ENCODE results near the gene IVL.

IVL gene

GRCh38 chr1:152946651-152947256 is 38.4 kb downstream of the IVL start, which contains the start of gene SPRR5:
Gene SPRR5, plus strand, starts transcription at chr1:152947206. Its CDS starts 1,349 bp downstream, at chr1:152948555.
- DNase-seq (ENCODE audit: low read depth in 2 of 2), result no peak

DNA sequence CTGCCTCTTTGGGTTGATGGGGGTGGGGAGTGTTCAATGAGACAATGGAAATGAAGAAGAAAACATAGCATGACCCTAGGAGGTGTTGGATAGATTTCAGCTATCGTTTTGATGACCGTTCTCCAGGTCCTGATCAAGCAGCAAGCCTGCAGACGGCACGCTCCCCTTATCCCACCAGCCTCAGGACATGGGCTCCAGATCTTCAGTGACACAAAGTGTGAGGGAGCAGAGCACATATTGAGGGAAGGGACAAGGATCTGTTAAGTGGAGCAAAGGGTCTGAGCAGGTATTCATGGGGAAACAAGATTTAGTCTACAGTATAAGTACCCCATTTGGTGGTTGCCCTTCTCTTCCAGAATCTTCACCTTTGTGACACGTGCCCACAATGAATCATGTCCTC is 43.4 kb downstream of the IVL start:
- DNase-seq (ENCODE audit: low read depth in 2 of 2), result no peak

DNA sequence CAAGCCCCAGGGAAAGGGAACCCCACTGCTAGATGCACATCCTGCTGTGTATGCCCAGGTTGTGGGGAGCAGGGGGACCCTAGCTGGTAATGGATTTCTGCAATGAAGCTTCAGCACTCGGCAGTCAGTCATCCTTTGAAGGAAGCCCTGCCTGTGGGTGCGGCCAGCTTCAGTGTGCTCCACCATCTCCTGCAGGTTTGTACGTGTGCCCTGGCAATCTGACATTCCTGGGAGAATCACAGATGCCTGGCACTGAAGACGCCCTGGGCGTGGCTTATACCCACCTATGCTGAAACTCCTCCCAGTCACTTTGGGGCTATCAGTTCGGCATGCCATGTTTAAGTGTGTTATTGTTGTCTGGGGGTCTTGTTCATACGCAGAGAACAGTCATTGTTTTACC is 45.4 kb downstream of the IVL start:
- DNase-seq (ENCODE audit: low read depth in 2 of 2), result no peak

DNA sequence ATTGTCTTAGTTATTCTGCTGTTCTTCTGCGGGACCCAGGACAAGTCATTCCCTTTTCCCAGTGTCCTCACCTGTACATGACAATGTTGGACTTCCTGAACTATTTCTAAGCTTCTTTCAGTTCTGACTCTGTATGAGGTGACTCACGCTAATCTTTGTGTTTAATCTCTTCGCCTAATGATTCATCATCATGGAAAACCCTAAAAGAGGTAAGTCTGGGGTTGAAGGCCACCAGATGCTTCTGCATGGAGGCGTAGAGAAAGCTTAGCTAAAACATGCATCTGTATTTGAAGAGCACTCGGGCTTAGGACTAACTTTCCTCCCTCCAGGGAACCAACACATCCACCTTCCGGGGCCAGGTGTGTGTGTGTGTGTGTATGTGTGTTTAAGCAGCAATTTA is 46.1 kb downstream of the IVL start:
- DNase-seq (ENCODE audit: low read depth in 2 of 2), result no peak

DNA sequence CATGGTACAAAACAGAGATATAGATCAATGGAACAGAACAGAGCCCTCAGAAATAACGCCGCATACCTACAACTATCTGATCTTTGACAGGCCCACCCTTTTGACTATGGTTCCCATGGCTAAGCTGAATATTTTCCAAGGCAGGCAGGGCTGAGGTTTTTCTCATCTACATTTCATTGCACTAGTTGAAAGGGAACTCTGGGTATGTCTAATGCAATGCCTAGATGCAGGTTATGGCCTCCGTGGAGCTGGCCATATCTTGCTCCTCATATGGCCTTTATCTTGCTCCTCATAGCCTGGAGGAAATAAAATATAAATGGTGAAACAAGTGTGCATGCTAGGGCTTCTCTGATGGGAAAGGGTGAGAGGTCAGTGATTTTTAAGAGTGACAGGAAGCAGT is 49.2 kb downstream of the IVL start:
- DNase-seq (ENCODE audit: low read depth in 2 of 2), result no peak

DNA sequence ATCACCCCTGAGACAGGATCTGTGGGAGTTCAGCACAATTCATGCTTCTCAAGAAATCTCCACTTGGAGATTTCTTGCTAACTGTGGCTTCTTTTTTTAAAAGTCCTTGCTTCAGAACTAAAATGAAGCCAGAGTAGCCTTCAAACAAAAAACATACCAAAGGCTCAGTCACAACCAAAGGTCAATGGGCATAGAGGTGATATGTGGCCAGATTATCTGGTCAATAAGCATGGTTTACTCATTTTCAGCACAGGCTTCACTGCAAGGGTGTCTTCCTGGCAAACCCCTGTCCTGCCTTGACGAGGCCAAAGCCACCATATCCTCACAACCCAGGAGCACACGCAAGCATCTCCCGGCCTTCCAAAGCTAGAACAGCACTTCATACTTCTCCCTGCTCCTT is 50.9 kb downstream of the IVL start:
- no peak for DNase-seq (ENCODE audit: low read depth in 2 of 2)

DNA sequence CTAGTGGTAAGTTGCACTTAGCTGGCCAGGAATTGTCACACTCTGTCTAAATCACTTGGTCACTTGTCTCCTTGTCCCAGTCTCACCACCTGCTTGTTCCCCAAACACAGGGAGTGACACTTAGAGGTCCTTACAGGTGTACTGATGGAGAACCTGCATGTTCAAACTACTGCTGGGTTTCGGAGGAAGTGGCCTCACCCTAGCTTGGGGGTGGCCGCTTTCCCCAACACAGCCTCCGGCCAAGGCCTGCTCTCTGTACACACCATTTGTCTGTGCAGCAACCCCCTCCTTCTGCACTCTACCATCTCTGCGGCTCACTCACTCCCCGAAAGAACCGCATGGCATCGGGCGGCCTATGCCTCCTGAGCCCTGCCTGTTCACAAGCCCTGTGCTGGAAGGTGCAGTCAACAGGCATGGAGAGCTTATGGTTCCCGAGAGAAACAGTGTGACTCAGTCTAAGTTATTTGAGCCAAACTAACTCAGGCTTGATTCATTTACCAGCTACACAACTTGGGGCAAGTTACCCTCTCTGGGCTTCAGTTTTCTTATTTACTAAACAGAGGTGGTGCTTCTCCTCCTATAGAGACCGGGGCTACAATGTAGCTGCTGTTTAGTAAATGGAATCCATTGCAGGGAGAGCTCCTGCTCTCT is 51.6 kb downstream of the IVL start:
- no peak for DNase-seq (ENCODE audit: low read depth in 2 of 2)

- DNase-seq (ENCODE audit: low read depth in 2 of 2), result no peak
Observed at GRCh38 chr1:152960452-152961044, 52.2 kb downstream of the IVL start.

All from stimulated activated CD8-positive, alpha-beta memory T cell treated with anti-CD3 and anti-CD28 coated beads, Interleukin-15, amount 100 ng/mL, for 48 hours (primary cell).